Duodenal mucosa (tissue), 2 donors: ENCODE measurements around the gene TEX2.

Source experiments
- H3K27ac ChIP-seq: one replicate; pipeline ENCODE4 v1.7.0; 2013; ENCODE audit warnings: low read depth, low read length
- H3K27me3 ChIP-seq, 2 donors: one replicate each; pipeline ENCODE4 v1.7.0; 2013; ENCODE audit warnings: low read length in 2 of 2, control low read depth in 1 of 2; ENCODE audit not compliant: insufficient read depth in 2 of 2, control insufficient read depth in 1 of 2
- H3K36me3 ChIP-seq, 2 donors: one replicate each; pipeline ENCODE4 v1.7.0; 2013; ENCODE audit warnings: low read length in 2 of 2, control low read depth in 1 of 2; ENCODE audit not compliant: insufficient read depth in 2 of 2, control insufficient read depth in 1 of 2
- H3K4me1 ChIP-seq, 2 donors: one replicate each; pipeline ENCODE4 v1.7.0; 2013; ENCODE audit warnings: low read length in 2 of 2, control low read depth in 1 of 2; ENCODE audit not compliant: insufficient read depth in 2 of 2, control insufficient read depth in 1 of 2
- H3K4me3 ChIP-seq, 2 donors: one replicate each; pipeline ENCODE4 v1.7.0; 2013; ENCODE audit warnings: low read length in 2 of 2, low read depth in 1 of 2
- H3K9ac ChIP-seq, 2 donors: one replicate each; pipeline ENCODE4 v1.7.0; 2013; ENCODE audit warnings: low read length in 2 of 2, low read depth in 1 of 2
- H3K9me3 ChIP-seq, 2 donors: one replicate each; pipeline ENCODE4 v1.7.0; 2013; ENCODE audit warnings: low read length in 2 of 2, control low read depth in 1 of 2; ENCODE audit not compliant: control insufficient read depth in 1 of 2

TEX2 gene

GRCh38 chr17:64254755-64255154 is 8.3 kb downstream of the TEX2 start:
- H3K9me3 ChIP-seq: no peaks in the 10 kb centered on the region
- H3K27ac ChIP-seq: no peak overlapping the region
- no peaks in the 10 kb centered on the region for H3K27me3 ChIP-seq
- peaks cover 0 to 8% of the 10 kb centered on the region in 2 donors for H3K4me1 ChIP-seq
- no peak overlapping the region for H3K9ac ChIP-seq
- H3K4me3 ChIP-seq: no peak overlapping the region
- H3K36me3 ChIP-seq: no peaks in the 10 kb centered on the region

- Histone ChIP-seq H3K27ac (no peak overlapping the region), H3K36me3 (no peaks in the 10 kb centered on the region), H3K9me3 (no peaks in the 10 kb centered on the region), H3K27me3 (no peaks in the 10 kb centered on the region), H3K4me1 (peaks cover 0 to 7% of the 10 kb centered on the region in 2 donors), H3K4me3 (no peak overlapping the region), H3K9ac (no peak overlapping the region)
Measured at GRCh38 chr17:64253470-64253869, 9.6 kb downstream of the TEX2 start.

GRCh38 chr17:64252831-64253230 is 10.2 kb downstream of the TEX2 start:
- no peaks in the 10 kb centered on the region for H3K27me3 ChIP-seq
- no peaks in the 10 kb centered on the region for H3K36me3 ChIP-seq
- H3K4me3 ChIP-seq: no peak overlapping the region
- no peak overlapping the region for H3K27ac ChIP-seq
- H3K9me3 ChIP-seq: no peaks in the 10 kb centered on the region
- H3K9ac ChIP-seq: no peak overlapping the region
- peaks cover 0 to 7% of the 10 kb centered on the region in 2 donors for H3K4me1 ChIP-seq

- H3K9ac ChIP-seq: no peak overlapping the region
- H3K4me3 ChIP-seq: no peak overlapping the region
- no peak overlapping the region for H3K27ac ChIP-seq
- peaks cover 0 to 7% of the 10 kb centered on the region in 2 donors for H3K4me1 ChIP-seq
- H3K27me3 ChIP-seq: no peaks in the 10 kb centered on the region
- H3K9me3 ChIP-seq: no peaks in the 10 kb centered on the region
- H3K36me3 ChIP-seq: no peaks in the 10 kb centered on the region
Measured at GRCh38 chr17:64250233-64250835, 12.7 kb downstream of the TEX2 start.

DNA sequence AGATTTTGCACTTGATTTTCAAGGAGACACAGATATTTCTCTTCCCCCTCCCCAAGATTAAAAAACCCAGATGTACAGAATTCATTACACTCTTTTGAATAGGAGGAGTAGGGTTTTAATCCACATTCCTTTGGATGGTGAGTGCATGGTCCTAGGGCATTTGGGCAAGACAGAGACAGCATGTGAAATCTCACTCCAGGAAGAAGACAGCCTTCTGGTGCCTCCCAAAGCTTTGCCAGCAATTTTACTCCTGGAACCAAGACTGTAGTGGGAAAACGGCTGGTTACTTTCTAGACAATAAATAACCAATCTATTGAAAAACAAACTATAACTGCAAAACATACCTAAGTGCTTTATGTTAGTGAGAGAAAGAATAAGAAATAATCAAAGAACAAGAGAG is 15.2 kb downstream of the TEX2 start:
- no peak overlapping the region for H3K4me3 ChIP-seq
- H3K9me3 ChIP-seq: no peaks in the 10 kb centered on the region
- H3K27ac ChIP-seq: no peak overlapping the region
- no peak overlapping the region for H3K9ac ChIP-seq
- no peaks in the 10 kb centered on the region for H3K27me3 ChIP-seq
- no peaks in the 10 kb centered on the region for H3K36me3 ChIP-seq
- H3K4me1 ChIP-seq: peaks cover 0 to 7% of the 10 kb centered on the region in 2 donors

DNA sequence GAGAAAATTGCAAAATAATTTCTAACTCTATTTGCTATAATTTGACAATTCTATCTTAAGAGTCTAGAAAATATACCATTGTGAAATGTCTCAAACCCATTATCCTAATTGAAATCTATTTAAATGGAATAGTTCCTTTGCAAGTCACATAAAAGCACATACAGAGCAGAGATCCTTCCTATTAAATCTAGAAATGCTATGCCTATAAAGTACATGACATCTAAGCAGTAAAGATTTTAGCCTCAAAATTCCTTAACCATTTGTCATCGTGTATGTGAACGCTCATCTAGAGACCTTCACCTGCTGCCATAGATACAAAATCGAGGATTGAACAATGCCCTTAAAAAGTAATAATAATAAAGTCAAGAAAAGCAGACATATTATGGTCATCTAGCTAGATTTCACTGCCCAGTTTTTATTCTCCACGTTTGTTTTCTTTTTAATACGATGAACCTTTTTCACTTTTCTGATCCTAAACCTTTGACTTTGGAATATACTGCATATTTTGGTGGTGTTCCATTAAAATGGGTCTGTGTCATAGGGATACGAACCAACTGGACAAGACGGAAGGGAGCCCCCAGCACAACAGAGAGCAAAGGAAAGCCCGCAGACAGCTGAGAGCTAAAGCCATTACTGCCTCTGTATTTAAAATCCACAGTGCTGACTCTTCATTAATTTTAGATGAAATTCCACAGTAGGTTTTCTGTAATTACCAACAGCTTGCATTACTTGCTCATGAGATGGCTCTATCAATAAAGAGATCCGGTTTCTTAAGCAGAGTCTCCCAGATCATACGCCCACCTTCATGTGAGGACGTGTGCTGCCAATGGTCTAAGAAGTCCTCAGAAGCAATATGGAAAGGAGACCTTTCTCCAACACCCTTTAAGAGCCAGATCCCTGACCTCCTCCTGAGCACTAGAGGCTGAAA is 17.6 kb downstream of the TEX2 start:
- peaks cover 7 to 15% of the 10 kb centered on the region in 2 donors for H3K4me1 ChIP-seq

DNA sequence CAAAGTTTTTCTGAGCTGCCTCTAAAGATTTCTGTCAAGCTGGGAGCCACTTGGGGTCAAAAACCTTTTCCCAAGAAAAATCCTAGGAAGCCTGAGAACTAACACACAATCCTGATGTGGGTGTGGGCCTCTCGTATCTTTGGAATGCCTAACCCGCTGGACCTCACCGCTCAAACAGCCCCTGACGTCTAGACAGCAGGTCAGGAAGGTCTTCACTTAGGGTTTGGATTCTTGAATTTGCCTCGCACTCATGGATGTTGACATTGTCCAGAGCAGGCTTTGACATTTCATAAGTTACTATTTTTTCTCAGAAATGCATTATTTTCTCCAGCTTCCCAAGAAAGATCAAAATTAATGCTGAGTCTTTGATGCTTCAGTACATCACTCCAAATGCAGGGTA is 18.9 kb downstream of the TEX2 start:
- H3K4me1 ChIP-seq: peaks cover 7 to 16% of the 10 kb centered on the region in 2 donors
- no peaks in the 10 kb centered on the region for H3K27me3 ChIP-seq
- no peak overlapping the region for H3K27ac ChIP-seq

More for the DNA sequence above, 17.6 kb downstream of the TEX2 start:
- H3K9ac ChIP-seq: no peak overlapping the region
- H3K9me3 ChIP-seq: no peaks in the 10 kb centered on the region
- H3K36me3 ChIP-seq: no peaks in the 10 kb centered on the region
- H3K27me3 ChIP-seq: no peaks in the 10 kb centered on the region
- no peak overlapping the region for H3K27ac ChIP-seq
- no peak overlapping the region for H3K4me3 ChIP-seq

DNA sequence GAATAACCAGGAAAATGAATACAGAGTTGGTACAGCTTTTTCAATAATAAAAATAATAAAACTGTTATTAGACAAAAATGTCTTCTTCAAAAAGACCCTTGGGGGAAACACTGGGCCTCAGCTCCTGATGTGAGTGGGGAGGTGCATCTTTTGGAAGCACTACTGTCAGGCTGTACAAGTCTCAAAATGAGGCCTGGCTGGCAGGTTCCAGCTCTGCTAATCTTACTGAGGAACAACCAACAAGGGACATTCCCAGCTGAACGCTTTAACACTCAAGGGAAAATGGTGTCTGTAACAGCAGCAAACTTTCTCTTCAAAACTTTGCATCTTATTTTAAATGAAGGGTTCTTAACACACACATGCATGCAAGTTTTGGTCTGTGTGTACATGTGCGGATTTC is 19.7 kb downstream of the TEX2 start:
- Histone ChIP-seq H3K27ac (no peak overlapping the region), H3K27me3 (no peaks in the 10 kb centered on the region), H3K36me3 (no peaks in the 10 kb centered on the region), H3K4me3 (no peak overlapping the region), H3K9ac (no peak overlapping the region), H3K9me3 (no peaks in the 10 kb centered on the region), H3K4me1 (peaks cover 7 to 16% of the 10 kb centered on the region in 2 donors)

More for the DNA sequence above, 18.9 kb downstream of the TEX2 start:
- Histone ChIP-seq H3K9me3 (no peaks in the 10 kb centered on the region), H3K4me3 (no peak overlapping the region), H3K36me3 (no peaks in the 10 kb centered on the region), H3K9ac (no peak overlapping the region)

GRCh38 chr17:64242633-64243032 is 20.4 kb downstream of the TEX2 start:
- Histone ChIP-seq H3K27ac (no peak overlapping the region), H3K4me1 (peaks cover 7 to 16% of the 10 kb centered on the region in 2 donors), H3K9ac (no peak overlapping the region), H3K36me3 (no peaks in the 10 kb centered on the region), H3K4me3 (no peak overlapping the region), H3K27me3 (no peaks in the 10 kb centered on the region), H3K9me3 (no peaks in the 10 kb centered on the region)

GRCh38 chr17:64240741-64241347 is 22.2 kb downstream of the TEX2 start:
- Histone ChIP-seq H3K9ac (no peak overlapping the region), H3K4me1 (peaks cover 7 to 16% of the 10 kb centered on the region in 2 donors), H3K9me3 (no peaks in the 10 kb centered on the region), H3K36me3 (no peaks in the 10 kb centered on the region), H3K27me3 (no peaks in the 10 kb centered on the region), H3K27ac (no peak overlapping the region), H3K4me3 (no peak overlapping the region)
